AG09309 (cell line): ENCODE measurements around the gene RARRES2.

ENCODE experiments used
- DNase-seq: peaks from one replicate; pipeline ENCODE4 v3.0.0-alpha.2; 2010; ENCODE audit warnings: low read depth
- H3K4me3 ChIP-seq: 2 replicates; pipeline ENCODE4 v1.5.1; 2011; ENCODE audit warnings: mild to moderate bottlenecking, low read depth, low read length, moderate library complexity; ENCODE audit not compliant: control insufficient read depth
- CTCF ChIP-seq: IDR thresholded peaks from 2 replicates; pipeline ENCODE4 v1.5.1; 2011; ENCODE audit warnings: mild to moderate bottlenecking, low read depth, low read length, inconsistent platforms; ENCODE audit not compliant: insufficient read depth, control insufficient read depth; ENCODE audit errors: missing control alignments

The RARRES2 gene

DNA sequence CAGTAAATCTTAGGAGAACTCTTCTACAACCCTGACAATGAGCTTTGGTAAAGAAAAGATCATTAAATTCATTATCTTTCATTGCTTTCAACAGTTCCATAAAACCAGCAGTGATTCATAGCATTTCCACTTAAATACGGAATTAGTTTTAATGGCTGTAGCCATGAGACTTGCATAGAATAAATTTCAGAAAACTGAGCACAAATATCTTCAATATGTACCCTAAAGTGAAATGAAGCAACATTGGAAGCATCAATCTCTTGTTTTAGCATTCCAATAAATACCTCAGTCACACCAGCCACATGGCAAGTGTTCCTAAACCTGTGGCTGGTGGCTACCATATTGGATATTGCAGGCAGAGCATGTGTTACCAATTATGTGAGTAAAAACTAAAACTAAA lies 3.6 kb upstream of the RARRES2 start:
- no peak for TF ChIP-seq CTCF
- no peak overlapping the region for H3K4me3 ChIP-seq
- DNase-seq: no peak

- TF ChIP-seq CTCF: no peak
- H3K4me3 ChIP-seq: no peak overlapping the region
- DNase-seq: no peak
Measured at GRCh38 chr7:150344299-150344698, 2.9 kb upstream of the RARRES2 start.

DNA sequence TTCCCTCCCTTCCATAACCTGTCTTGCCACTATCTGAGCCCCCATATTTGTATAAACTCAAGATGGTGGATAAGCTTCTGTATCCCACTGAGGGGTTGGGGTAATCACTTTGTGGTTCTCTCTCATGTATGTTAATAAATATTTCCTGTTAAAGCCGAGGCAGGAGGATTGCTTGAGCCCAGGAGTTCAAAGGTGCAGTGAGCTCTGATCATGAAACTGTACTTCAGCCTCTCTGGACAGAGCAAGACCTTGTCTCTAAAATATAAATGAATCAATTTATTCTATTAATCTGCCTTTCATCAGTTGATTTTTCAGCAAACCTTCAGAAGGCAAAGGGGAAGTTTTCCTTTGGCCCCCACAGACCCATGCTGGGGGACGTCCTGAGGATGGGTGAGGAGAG lies 1.8 kb upstream of the RARRES2 start:
- DNase-seq: no peak
- no peak overlapping the region for H3K4me3 ChIP-seq
- no peak for TF ChIP-seq CTCF

GRCh38 chr7:150342121-150342408 lies 636 bp upstream of the RARRES2 start:
- DNase-seq: no peak
- no peak for TF ChIP-seq CTCF
- no peak overlapping the region for H3K4me3 ChIP-seq

DNA sequence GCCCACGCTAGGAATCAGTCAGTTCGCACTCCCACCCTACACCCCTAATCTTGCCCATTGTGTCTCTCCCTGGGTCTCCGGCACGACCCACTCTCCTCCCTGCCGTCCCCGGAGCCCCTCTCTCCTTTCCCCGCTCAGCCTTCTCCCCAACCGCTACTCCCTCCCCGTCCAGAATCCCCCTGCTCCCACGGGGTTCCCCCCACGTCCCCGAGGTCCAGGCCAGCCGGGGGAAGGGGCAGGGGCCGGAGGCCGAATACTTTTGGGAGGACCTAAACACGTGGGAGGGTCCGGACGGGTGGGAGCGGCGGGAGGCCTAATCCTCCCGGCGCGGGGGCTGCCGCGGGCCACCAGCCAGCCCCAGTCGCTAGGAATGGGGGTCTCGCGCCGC lies 560 bp downstream of the RARRES2 start:
- no peak for DNase-seq
- H3K4me3 ChIP-seq: no peak overlapping the region
- no peak for TF ChIP-seq CTCF

DNA sequence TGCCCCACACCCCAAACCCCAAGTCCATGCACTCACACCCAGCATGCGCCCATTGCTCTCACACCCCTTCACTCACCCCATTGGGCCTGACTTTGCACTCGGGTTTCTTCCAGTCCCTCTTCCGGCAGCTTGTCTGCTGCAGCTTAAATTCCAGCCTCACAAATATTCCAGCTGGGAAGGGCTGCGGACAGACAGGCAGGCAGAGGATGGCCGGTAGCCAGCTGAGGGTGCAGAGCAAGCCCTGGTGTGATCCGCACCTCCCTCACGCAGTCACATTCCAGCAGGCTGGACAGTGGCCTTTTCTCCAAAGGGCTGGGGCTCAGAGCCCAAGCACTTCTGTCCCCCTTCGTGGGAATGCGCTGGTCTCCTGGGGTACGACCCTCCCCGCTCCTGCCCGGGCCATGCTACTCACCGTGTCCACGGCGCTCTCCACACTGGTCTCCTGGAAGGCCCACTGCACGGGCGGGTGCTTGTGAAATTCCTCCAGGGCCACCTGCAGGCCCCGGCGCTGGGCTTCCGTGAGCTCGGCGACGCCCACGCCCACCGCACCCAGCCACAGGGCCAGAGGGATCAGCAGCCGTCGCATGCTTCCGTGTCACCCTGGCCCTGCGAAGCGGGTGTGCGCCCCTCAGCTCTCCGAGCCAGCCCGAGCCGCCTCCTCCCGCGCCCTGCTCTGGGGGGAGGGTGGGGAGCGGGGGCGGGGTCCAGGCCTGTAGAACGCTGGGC lies 1.2 kb downstream of the RARRES2 start:
- DNase-seq: no peak

More for the DNA sequence above, 1.2 kb downstream of the RARRES2 start:
- H3K4me3 ChIP-seq: no peak overlapping the region
- no peak for TF ChIP-seq CTCF
